Measurements from ENCODE around the gene NLRP9.

DNA sequence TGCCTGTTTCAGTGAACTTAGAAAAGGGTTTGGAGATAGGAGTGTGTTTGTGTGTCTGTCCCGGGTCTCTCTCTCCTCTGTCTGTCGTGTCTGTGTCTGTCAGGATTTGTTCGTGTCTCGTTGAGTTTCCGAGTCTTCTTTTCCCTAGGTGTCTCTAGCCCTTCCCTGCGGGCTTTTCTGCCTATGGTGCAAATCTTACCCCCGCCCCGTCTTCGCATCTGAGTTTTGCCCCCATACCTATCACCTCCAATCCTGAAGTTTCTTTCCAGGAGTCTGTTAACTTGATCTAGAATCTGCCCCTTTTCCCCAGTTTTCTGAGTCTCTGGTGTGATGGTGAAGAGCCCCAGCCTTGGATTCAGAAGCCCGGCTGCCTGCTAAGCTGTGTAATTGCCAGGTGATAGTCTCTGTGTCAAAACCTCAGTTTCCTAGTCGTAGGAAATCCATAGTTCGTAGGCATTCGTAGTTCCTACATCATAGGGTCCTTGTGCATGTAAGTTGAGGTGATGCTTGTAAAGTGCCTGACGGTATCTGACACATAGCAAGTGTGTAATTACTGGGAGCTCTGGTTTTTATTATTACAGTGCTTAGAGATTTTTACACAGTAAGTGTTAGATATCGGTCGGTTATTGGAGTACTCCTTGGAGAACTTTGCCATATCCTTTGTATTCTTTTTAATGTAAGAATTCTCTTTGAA lies 62.4 kb downstream of the NLRP9 start:
- TF ChIP-seq, protein P1, sequence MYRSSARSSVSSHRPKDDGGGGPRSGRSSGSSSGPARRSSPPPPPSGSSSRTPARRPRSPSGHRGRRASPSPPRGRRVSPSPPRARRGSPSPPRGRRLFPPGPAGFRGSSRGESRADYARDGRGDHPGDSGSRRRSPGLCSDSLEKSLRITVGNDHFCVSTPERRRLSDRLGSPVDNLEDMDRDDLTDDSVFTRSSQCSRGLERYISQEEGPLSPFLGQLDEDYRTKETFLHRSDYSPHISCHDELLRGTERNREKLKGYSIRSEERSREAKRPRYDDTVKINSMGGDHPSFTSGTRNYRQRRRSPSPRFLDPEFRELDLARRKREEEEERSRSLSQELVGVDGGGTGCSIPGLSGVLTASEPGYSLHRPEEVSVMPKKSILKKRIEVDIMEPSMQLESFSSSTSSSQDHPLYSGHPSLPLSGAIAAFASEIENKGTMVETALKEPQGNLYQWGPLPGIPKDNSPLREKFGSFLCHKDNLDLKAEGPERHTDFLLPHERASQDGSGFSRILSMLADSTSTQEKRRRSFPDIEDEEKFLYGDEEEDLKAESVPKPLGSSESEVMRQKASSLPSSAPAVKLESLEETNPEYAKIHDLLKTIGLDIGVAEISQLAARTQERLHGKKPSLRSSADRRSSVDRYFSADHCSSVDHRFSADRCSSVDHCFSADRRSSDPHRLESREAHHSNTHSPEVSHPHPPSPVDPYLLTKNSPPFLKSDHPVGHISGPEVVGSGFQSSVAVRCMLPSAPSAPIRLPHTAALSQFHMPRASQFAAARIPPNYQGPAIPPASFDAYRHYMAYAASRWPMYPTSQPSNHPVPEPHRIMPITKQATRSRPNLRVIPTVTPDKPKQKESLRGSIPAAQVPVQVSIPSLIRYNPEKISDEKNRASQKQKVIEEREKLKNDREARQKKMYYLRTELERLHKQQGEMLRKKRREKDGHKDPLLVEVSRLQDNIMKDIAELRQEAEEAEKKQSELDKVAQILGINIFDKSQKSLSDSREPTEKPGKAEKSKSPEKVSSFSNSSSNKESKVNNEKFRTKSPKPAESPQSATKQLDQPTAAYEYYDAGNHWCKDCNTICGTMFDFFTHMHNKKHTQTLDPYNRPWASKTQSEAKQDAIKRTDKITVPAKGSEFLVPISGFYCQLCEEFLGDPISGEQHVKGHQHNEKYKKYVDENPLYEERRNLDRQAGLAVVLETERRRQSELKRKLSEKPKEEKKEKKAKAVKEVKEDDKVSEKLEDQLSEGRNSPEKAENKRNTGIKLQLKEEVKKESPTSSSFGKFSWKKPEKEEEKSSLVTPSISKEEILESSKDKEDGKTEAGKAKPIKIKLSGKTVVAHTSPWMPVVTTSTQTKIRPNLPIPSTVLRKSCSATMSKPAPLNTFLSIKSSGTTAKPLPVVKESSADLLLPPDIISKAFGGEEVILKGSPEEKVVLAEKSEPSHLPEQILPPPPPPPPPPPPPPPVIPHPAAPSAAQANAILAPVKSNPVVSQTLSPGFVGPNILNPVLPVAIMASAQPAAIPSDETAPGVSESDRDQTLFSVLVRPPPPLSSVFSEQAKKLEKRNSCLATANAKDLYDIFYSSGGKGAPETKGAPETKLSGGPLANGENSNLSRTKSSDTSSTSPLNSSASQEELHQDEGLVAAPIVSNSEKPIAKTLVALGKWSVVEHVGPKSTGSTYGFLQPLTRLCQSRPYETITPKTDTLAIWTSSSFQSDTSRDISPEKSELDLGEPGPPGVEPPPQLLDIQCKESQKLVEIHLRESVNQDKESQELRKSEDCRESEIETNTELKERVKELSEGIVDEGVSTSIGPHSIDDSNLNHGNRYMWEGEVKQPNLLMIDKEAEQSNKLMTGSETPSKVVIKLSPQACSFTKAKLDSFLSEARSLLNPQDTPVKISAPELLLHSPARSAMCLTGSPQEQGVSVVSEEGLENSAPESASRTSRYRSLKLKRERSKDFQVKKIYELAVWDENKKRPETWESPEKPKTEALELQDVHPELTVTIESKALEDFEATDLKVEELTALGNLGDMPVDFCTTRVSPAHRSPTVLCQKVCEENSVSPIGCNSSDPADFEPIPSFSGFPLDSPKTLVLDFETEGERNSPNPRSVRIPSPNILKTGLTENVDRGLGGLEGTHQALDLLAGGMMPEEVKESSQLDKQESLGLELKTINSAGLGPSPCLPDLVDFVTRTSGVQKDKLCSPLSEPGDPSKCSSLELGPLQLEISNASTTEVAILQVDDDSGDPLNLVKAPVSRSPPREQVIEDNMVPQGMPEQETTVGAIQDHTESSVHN (CRISPR knock-in tag; IDR thresholded peaks at IDR 0.05): no peak
- TF ChIP-seq SUZ12 (IDR thresholded peaks at IDR 0.05; ENCODE audit: low read depth, low read length) (no peak), ZC3H4 (CRISPR knock-in tag; IDR thresholded peaks at IDR 0.05; ENCODE audit: borderline replicate concordance) (no peak), CAMTA2 (CRISPR knock-in tag; IDR thresholded peaks at IDR 0.05; ENCODE audit: borderline replicate concordance) (no peak), ZBTB1 (CRISPR knock-in tag; IDR thresholded peaks at IDR 0.05; ENCODE audit: borderline replicate concordance) (no peak), BRD4 (CRISPR knock-in tag; IDR thresholded peaks at IDR 0.05) (no peak), XBP1 (CRISPR knock-in tag; IDR thresholded peaks at IDR 0.05) (no peak), KDM1A (CRISPR knock-in tag; IDR thresholded peaks at IDR 0.05) (no peak), FOXK2 (IDR thresholded peaks at IDR 0.05) (no peak)
- TF ChIP-seq, protein P2, sequence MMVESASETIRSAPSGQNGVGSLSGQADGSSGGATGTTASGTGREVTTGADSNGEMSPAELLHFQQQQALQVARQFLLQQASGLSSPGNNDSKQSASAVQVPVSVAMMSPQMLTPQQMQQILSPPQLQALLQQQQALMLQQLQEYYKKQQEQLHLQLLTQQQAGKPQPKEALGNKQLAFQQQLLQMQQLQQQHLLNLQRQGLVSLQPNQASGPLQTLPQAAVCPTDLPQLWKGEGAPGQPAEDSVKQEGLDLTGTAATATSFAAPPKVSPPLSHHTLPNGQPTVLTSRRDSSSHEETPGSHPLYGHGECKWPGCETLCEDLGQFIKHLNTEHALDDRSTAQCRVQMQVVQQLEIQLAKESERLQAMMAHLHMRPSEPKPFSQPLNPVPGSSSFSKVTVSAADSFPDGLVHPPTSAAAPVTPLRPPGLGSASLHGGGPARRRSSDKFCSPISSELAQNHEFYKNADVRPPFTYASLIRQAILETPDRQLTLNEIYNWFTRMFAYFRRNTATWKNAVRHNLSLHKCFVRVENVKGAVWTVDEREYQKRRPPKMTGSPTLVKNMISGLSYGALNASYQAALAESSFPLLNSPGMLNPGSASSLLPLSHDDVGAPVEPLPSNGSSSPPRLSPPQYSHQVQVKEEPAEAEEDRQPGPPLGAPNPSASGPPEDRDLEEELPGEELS (CRISPR knock-in tag; IDR thresholded peaks at IDR 0.05): no peak
- TF ChIP-seq, protein P3, sequence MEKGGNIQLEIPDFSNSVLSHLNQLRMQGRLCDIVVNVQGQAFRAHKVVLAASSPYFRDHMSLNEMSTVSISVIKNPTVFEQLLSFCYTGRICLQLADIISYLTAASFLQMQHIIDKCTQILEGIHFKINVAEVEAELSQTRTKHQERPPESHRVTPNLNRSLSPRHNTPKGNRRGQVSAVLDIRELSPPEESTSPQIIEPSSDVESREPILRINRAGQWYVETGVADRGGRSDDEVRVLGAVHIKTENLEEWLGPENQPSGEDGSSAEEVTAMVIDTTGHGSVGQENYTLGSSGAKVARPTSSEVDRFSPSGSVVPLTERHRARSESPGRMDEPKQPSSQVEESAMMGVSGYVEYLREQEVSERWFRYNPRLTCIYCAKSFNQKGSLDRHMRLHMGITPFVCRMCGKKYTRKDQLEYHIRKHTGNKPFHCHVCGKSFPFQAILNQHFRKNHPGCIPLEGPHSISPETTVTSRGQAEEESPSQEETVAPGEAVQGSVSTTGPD (CRISPR knock-in tag; IDR thresholded peaks at IDR 0.05): no peak
- TF ChIP-seq, protein P4, sequence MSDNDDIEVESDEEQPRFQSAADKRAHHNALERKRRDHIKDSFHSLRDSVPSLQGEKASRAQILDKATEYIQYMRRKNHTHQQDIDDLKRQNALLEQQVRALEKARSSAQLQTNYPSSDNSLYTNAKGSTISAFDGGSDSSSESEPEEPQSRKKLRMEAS (IDR thresholded peaks at IDR 0.05): no peak
- TF ChIP-seq, protein P5, sequence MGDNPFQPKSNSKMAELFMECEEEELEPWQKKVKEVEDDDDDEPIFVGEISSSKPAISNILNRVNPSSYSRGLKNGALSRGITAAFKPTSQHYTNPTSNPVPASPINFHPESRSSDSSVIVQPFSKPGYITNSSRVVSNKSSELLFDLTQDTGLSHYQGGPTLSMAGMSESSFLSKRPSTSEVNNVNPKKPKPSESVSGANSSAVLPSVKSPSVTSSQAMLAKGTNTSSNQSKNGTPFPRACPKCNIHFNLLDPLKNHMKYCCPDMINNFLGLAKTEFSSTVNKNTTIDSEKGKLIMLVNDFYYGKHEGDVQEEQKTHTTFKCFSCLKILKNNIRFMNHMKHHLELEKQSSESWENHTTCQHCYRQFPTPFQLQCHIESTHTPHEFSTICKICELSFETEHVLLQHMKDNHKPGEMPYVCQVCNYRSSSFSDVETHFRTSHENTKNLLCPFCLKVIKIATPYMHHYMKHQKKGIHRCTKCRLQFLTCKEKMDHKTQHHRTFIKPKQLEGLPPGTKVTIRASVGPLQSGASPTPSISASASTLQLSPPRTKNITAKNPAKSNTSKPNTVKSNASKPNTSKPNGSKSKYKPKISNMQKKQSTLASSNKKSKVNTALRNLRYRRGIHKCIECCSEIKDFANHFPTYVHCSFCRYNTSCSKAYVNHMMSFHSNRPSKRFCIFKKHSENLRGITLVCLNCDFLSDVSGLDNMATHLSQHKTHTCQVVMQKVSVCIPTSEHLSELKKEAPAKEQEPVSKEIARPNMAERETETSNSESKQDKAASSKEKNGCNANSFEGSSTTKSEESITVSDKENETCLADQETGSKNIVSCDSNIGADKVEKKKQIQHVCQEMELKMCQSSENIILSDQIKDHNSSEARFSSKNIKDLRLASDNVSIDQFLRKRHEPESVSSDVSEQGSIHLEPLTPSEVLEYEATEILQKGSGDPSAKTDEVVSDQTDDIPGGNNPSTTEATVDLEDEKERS (CRISPR knock-in tag; IDR thresholded peaks at IDR 0.05): no peak
- TF ChIP-seq, protein P6, sequence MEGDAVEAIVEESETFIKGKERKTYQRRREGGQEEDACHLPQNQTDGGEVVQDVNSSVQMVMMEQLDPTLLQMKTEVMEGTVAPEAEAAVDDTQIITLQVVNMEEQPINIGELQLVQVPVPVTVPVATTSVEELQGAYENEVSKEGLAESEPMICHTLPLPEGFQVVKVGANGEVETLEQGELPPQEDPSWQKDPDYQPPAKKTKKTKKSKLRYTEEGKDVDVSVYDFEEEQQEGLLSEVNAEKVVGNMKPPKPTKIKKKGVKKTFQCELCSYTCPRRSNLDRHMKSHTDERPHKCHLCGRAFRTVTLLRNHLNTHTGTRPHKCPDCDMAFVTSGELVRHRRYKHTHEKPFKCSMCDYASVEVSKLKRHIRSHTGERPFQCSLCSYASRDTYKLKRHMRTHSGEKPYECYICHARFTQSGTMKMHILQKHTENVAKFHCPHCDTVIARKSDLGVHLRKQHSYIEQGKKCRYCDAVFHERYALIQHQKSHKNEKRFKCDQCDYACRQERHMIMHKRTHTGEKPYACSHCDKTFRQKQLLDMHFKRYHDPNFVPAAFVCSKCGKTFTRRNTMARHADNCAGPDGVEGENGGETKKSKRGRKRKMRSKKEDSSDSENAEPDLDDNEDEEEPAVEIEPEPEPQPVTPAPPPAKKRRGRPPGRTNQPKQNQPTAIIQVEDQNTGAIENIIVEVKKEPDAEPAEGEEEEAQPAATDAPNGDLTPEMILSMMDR (CRISPR knock-in tag; IDR thresholded peaks at IDR 0.05): no peak
